HEK293 (cell line): ENCODE measurements around the gene EXTL1.

Source experiments
- CTCF ChIA-PET: fragments of 350-600 bp; formaldehyde crosslinking; extraction: SDS; loops from one replicate; lab custom pipeline; 2021; ENCODE audit warnings: antibody characterized with exemption; lab: Yijun Ruan, JAX
- POLR2A ChIA-PET: fragments of 300-600 bp; formaldehyde crosslinking; extraction: SDS; loops from one replicate; lab custom pipeline; 2020; ENCODE audit warnings: antibody characterized with exemption, inconsistent platforms; lab: Yijun Ruan, JAX
- H3K27ac ChIP-seq: fragments of 200-500 bp; sonication (Bioruptor generic); 2 replicates; pipeline ENCODE4 v1.5.1; 2014; ENCODE audit warnings: low read depth, low read length, control low read depth, inconsistent platforms; ENCODE audit errors: extremely low read depth
- H3K36me3 ChIP-seq, 2 experiments: fragments of 200-500 bp in 1 of 2; sonication (Bioruptor generic) in 1 of 2; 1 replicate in 1 of 2; 2 replicates in 1 of 2; pipeline ENCODE4 v1.5.1; 2014 to 2017; ENCODE audit warnings: inconsistent platforms in 2 of 2, low read length in 2 of 2; ENCODE audit not compliant: control insufficient read depth in 2 of 2, insufficient read depth in 1 of 2
- H3K4me1 ChIP-seq: fragments of 200-500 bp; sonication (Bioruptor generic); 2 replicates; pipeline ENCODE4 v1.5.1; 2014; ENCODE audit warnings: mild to moderate bottlenecking, low read length, inconsistent platforms; ENCODE audit not compliant: control insufficient read depth, insufficient read depth
- H3K4me3 ChIP-seq: 2 replicates; pipeline ENCODE4 v1.5.1; 2011; ENCODE audit warnings: low read depth, mild to moderate bottlenecking, control low read depth, low read length, moderate library complexity
- H3K9me3 ChIP-seq: fragments of 200-500 bp; sonication (Bioruptor generic); 2 replicates; pipeline ENCODE4 v1.5.1; 2014; ENCODE audit warnings: low read depth, low read length, inconsistent platforms; ENCODE audit not compliant: control insufficient read depth, insufficient read depth
- GLIS2 ChIP-seq: fragments of 450-650 bp; formaldehyde crosslinking; IDR thresholded peaks from 2 replicates; pipeline ENCODE4 v1.5.1; 2016; ENCODE audit warnings: missing biosample characterization, missing genetic modification characterization
- HOXC10 ChIP-seq: sonication (generic); formaldehyde crosslinking; IDR thresholded peaks from 2 replicates; pipeline ENCODE4 v1.8.1; 2023; ENCODE audit warnings: mild to moderate bottlenecking, missing genetic modification reagents
- KLF1 ChIP-seq: fragments of 450-650 bp; formaldehyde crosslinking; IDR thresholded peaks from 2 replicates; pipeline ENCODE4 v1.5.1; 2016; ENCODE audit warnings: missing biosample characterization, missing genetic modification characterization
- KLF8 ChIP-seq: fragments of 450-650 bp; formaldehyde crosslinking; IDR thresholded peaks from 2 replicates; pipeline ENCODE4 v1.5.1; 2016; ENCODE audit warnings: missing biosample characterization, missing genetic modification characterization
- SCRT2 ChIP-seq: fragments of 450-650 bp; formaldehyde crosslinking; IDR thresholded peaks from 2 replicates; pipeline ENCODE4 v1.5.1; 2016; ENCODE audit warnings: missing biosample characterization, missing genetic modification characterization
- SETDB1 ChIP-seq: IDR thresholded peaks from one replicate; pipeline ENCODE4 v1.6.1; 2017; ENCODE audit warnings: mild to moderate bottlenecking, low read length, moderate library complexity, mixed read lengths; ENCODE audit not compliant: insufficient read length
- TRIM28 ChIP-seq: IDR thresholded peaks from 2 replicates; pipeline ENCODE4 v1.6.1; 2011; ENCODE audit warnings: low read length, control low read depth, borderline replicate concordance
- YY1 ChIP-seq: fragments of 450-650 bp; formaldehyde crosslinking; IDR thresholded peaks from 2 replicates; pipeline ENCODE4 v1.5.1; 2018; ENCODE audit warnings: missing biosample characterization, missing genetic modification characterization
- ZBTB17 ChIP-seq: fragments of 450-650 bp; formaldehyde crosslinking; IDR thresholded peaks from 2 replicates; pipeline ENCODE4 v1.5.1; 2016; ENCODE audit warnings: missing biosample characterization, missing genetic modification characterization
- ZFHX2 ChIP-seq: fragments of 450-650 bp; formaldehyde crosslinking; conservative IDR thresholded peaks from 2 replicates; pipeline ENCODE4 v1.5.1; 2016; ENCODE audit warnings: missing biosample characterization, missing genetic modification characterization
- ZNF174 ChIP-seq: fragments of 450-650 bp; formaldehyde crosslinking; IDR thresholded peaks from 2 replicates; pipeline ENCODE4 v1.5.0; 2017; ENCODE audit warnings: missing biosample characterization, mild to moderate bottlenecking, missing genetic modification characterization
- ZNF521 ChIP-seq: fragments of 450-650 bp; formaldehyde crosslinking; IDR thresholded peaks from 2 replicates; pipeline ENCODE4 v1.5.1; 2017; ENCODE audit warnings: missing biosample characterization, mild to moderate bottlenecking, missing genetic modification characterization
- ZNF654 ChIP-seq: fragments of 450-650 bp; formaldehyde crosslinking; IDR thresholded peaks from 2 replicates; pipeline ENCODE4 v1.5.1; 2016; ENCODE audit warnings: low read depth, missing biosample characterization, missing genetic modification characterization
- ZNF792 ChIP-seq: fragments of 450-650 bp; formaldehyde crosslinking; IDR thresholded peaks from 2 replicates; pipeline ENCODE4 v1.5.1; 2016; ENCODE audit warnings: missing biosample characterization, missing genetic modification characterization
- ZNF837 ChIP-seq: fragments of 450-650 bp; formaldehyde crosslinking; IDR thresholded peaks from 2 replicates; pipeline ENCODE4 v1.5.1; 2016; ENCODE audit warnings: missing biosample characterization, missing genetic modification characterization
- ZSCAN16 ChIP-seq: fragments of 450-650 bp; formaldehyde crosslinking; IDR thresholded peaks from 2 replicates; pipeline ENCODE4 v1.5.1; 2016; ENCODE audit warnings: missing biosample characterization, missing genetic modification characterization
- TF ChIP-seq, protein P1 (sequence below): fragments of 450-650 bp; formaldehyde crosslinking; IDR thresholded peaks from 2 replicates; pipeline ENCODE4 v1.5.1; 2016; ENCODE audit warnings: missing biosample characterization, missing genetic modification characterization
- TF ChIP-seq, protein P2 (sequence below): fragments of 450-650 bp; formaldehyde crosslinking; IDR thresholded peaks from 2 replicates; pipeline ENCODE4 v1.5.1; 2016; ENCODE audit warnings: missing biosample characterization, missing genetic modification characterization
- TF ChIP-seq, protein P3 (sequence below): fragments of 450-650 bp; formaldehyde crosslinking; IDR thresholded peaks from 2 replicates; pipeline ENCODE4 v1.5.1; 2016; ENCODE audit warnings: missing biosample characterization, missing genetic modification characterization
- TF ChIP-seq, protein P4 (sequence below): fragments of 450-650 bp; formaldehyde crosslinking; IDR thresholded peaks from 2 replicates; pipeline ENCODE4 v1.5.1; 2016; ENCODE audit warnings: missing biosample characterization, missing genetic modification characterization
- TF ChIP-seq, protein P5 (sequence below): fragments of 450-650 bp; formaldehyde crosslinking; IDR thresholded peaks from 2 replicates; pipeline ENCODE4 v1.5.1; 2016; ENCODE audit warnings: missing biosample characterization, missing genetic modification characterization
- TF ChIP-seq, protein P6 (sequence below): fragments of 450-650 bp; formaldehyde crosslinking; IDR thresholded peaks from 2 replicates; pipeline ENCODE4 v1.5.1; 2017; ENCODE audit warnings: missing biosample characterization, missing genetic modification characterization
- TF ChIP-seq, protein P7 (sequence below): fragments of 450-650 bp; formaldehyde crosslinking; IDR thresholded peaks from 2 replicates; pipeline ENCODE4 v1.5.1; 2016; ENCODE audit warnings: missing biosample characterization, missing genetic modification characterization, low read depth

Gene EXTL1

DNA sequence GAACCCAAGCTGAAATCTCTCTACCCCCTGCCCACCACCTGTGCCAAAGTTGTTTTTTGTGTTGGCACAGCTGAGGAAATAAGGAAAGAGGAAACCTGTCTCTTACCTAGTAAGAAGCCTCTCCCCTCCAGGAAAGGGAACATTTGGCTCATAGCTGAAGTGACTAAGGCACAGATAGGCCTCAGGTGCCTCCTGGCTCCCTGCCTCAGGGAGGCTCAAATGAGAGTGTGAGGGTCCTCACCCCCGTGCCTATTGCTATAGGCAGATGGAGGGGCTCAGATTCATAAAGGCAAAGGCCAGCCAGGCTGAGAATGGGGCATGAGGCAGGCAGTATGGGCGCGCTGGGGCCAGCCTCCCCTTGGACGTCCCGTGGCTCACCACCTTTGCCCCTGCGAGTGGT lies 16.9 kb downstream of the EXTL1 start (continued):
- TF ChIP-seq, protein P1, sequence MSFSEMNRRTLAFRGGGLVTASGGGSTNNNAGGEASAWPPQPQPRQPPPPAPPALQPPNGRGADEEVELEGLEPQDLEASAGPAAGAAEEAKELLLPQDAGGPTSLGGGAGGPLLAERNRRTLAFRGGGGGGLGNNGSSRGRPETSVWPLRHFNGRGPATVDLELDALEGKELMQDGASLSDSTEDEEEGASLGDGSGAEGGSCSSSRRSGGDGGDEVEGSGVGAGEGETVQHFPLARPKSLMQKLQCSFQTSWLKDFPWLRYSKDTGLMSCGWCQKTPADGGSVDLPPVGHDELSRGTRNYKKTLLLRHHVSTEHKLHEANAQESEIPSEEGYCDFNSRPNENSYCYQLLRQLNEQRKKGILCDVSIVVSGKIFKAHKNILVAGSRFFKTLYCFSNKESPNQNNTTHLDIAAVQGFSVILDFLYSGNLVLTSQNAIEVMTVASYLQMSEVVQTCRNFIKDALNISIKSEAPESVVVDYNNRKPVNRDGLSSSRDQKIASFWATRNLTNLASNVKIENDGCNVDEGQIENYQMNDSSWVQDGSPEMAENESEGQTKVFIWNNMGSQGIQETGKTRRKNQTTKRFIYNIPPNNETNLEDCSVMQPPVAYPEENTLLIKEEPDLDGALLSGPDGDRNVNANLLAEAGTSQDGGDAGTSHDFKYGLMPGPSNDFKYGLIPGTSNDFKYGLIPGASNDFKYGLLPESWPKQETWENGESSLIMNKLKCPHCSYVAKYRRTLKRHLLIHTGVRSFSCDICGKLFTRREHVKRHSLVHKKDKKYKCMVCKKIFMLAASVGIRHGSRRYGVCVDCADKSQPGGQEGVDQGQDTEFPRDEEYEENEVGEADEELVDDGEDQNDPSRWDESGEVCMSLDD (tag by site-specific recombination), result no peak
- TF ChIP-seq, protein P2, sequence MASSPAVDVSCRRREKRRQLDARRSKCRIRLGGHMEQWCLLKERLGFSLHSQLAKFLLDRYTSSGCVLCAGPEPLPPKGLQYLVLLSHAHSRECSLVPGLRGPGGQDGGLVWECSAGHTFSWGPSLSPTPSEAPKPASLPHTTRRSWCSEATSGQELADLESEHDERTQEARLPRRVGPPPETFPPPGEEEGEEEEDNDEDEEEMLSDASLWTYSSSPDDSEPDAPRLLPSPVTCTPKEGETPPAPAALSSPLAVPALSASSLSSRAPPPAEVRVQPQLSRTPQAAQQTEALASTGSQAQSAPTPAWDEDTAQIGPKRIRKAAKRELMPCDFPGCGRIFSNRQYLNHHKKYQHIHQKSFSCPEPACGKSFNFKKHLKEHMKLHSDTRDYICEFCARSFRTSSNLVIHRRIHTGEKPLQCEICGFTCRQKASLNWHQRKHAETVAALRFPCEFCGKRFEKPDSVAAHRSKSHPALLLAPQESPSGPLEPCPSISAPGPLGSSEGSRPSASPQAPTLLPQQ, result no peak
- TF ChIP-seq SETDB1 (no peak), ZNF654 (tag by site-specific recombination) (no peak), YY1 (tag by site-specific recombination) (no peak), ZSCAN16 (tag by site-specific recombination) (no peak)
- TF ChIP-seq, protein P3, sequence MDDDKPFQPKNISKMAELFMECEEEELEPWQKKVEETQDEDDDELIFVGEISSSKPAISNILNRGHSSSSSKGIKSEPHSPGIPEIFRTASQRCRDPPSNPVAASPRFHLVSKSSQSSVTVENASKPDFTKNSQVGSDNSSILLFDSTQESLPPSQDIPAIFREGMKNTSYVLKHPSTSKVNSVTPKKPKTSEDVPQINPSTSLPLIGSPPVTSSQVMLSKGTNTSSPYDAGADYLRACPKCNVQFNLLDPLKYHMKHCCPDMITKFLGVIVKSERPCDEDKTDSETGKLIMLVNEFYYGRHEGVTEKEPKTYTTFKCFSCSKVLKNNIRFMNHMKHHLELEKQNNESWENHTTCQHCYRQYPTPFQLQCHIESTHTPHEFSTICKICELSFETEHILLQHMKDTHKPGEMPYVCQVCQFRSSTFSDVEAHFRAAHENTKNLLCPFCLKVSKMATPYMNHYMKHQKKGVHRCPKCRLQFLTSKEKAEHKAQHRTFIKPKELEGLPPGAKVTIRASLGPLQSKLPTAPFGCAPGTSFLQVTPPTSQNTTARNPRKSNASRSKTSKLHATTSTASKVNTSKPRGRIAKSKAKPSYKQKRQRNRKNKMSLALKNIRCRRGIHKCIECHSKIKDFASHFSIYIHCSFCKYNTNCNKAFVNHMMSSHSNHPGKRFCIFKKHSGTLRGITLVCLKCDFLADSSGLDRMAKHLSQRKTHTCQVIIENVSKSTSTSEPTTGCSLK (tag by site-specific recombination), result no peak
- TF ChIP-seq, protein P4, sequence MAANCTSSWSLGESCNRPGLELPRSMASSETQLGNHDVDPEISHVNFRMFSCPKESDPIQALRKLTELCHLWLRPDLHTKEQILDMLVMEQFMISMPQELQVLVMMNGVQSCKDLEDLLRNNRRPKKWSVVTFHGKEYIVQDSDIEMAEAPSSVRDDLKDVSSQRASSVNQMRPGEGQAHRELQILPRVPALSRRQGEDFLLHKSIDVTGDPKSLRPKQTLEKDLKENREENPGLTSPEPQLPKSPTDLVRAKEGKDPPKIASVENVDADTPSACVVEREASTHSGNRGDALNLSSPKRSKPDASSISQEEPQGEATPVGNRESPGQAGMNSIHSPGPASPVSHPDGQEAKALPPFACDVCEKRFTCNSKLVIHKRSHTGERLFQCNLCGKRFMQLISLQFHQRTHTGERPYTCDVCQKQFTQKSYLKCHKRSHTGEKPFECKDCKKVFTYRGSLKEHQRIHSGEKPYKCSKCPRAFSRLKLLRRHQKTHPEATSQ, result no peak
- TF ChIP-seq, protein P5, sequence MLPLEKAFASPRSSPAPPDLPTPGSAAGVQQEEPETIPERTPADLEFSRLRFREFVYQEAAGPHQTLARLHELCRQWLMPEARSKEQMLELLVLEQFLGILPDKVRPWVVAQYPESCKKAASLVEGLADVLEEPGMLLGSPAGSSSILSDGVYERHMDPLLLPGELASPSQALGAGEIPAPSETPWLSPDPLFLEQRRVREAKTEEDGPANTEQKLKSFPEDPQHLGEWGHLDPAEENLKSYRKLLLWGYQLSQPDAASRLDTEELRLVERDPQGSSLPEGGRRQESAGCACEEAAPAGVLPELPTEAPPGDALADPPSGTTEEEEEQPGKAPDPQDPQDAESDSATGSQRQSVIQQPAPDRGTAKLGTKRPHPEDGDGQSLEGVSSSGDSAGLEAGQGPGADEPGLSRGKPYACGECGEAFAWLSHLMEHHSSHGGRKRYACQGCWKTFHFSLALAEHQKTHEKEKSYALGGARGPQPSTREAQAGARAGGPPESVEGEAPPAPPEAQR (tag by site-specific recombination), result no peak

DNA sequence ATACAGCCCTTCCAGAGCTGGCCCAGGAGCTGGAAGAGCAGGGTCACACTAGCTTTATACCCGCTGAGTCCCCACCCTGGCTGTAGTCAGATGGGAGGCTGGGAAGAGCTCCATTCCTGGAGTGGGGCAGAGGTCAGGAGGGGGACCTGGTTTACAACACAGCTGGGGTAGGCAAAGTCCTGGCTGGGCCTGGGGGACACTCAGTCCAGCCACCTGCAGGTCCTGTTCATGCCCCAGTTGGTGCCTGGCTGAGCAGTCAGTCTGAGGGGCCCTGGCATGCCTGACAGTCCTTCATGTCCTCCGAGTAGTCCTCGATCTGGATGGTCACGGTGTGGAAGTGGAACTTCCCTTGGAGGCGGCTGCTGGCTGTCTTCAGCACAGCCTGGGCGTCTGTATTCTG lies 17.3 kb downstream of the EXTL1 start:
- H3K4me3 ChIP-seq, result no peak overlapping the region
- TF ChIP-seq GLIS2 (no peak), ZNF521 (no peak), ZBTB17 (tag by site-specific recombination) (no peak), ZSCAN16 (tag by site-specific recombination) (no peak), HOXC10 (CRISPR knock-in tag) (no peak), SCRT2 (tag by site-specific recombination) (no peak), ZFHX2 (no peak), KLF1 (tag by site-specific recombination) (no peak), ZNF654 (tag by site-specific recombination) (no peak), ZNF174 (tag by site-specific recombination) (no peak), TRIM28 (no peak), KLF8 (no peak), ZNF837 (no peak), ZNF792 (tag by site-specific recombination) (no peak)
- TF ChIP-seq, protein P6, sequence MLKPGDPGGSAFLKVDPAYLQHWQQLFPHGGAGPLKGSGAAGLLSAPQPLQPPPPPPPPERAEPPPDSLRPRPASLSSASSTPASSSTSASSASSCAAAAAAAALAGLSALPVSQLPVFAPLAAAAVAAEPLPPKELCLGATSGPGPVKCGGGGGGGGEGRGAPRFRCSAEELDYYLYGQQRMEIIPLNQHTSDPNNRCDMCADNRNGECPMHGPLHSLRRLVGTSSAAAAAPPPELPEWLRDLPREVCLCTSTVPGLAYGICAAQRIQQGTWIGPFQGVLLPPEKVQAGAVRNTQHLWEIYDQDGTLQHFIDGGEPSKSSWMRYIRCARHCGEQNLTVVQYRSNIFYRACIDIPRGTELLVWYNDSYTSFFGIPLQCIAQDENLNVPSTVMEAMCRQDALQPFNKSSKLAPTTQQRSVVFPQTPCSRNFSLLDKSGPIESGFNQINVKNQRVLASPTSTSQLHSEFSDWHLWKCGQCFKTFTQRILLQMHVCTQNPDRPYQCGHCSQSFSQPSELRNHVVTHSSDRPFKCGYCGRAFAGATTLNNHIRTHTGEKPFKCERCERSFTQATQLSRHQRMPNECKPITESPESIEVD (tag by site-specific recombination), result no peak
- TF ChIP-seq, protein P7, sequence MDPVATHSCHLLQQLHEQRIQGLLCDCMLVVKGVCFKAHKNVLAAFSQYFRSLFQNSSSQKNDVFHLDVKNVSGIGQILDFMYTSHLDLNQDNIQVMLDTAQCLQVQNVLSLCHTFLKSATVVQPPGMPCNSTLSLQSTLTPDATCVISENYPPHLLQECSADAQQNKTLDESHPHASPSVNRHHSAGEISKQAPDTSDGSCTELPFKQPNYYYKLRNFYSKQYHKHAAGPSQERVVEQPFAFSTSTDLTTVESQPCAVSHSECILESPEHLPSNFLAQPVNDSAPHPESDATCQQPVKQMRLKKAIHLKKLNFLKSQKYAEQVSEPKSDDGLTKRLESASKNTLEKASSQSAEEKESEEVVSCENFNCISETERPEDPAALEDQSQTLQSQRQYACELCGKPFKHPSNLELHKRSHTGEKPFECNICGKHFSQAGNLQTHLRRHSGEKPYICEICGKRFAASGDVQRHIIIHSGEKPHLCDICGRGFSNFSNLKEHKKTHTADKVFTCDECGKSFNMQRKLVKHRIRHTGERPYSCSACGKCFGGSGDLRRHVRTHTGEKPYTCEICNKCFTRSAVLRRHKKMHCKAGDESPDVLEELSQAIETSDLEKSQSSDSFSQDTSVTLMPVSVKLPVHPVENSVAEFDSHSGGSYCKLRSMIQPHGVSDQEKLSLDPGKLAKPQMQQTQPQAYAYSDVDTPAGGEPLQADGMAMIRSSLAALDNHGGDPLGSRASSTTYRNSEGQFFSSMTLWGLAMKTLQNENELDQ (tag by site-specific recombination), result no peak
- H3K27ac ChIP-seq, result no peak overlapping the region
- no peaks in the 10 kb centered on the region for H3K4me1 ChIP-seq
- H3K36me3 ChIP-seq, result no peaks in the 10 kb centered on the region
- ChIA-PET CTCF (interaction anchor here (0.6 to 7.5 kb wide), 5 partner anchors 9 to 378 kb away, joined by 3 to 80 read pairs (median 4); no protein-coding TSS in a partner anchor), POLR2A (interaction anchor here (0.8 kb wide), 1 partner anchor 17 kb away, joined by 3 read pairs; no protein-coding TSS in a partner anchor)
- H3K9me3 ChIP-seq, result no peaks in the 10 kb centered on the region
